Heart left ventricle (tissue), 16 donors: ENCODE results near the gene FADS3. TPM values are rescaled to one million over a fixed set of nuclear protein-coding genes. Genes with fewer than 3 reads are reported as not detected.
A peak's percentile ranks its signal among the peaks of the same experiment; 100 is the strongest.

Source experiments
- ATAC-seq, 4 donors: fragments of 200-7000 bp; cut with Tn5 transposase; one replicate each; pipeline ENCODE4 v1.9.1; 2020 to 2022; ENCODE audit warnings: moderate library complexity in 4 of 4, mild to moderate bottlenecking in 3 of 4, moderate number of reproducible peaks in 1 of 4
- DNase-seq, 5 donors: peaks; one replicate each; pipeline ENCODE4 v3.0.0-alpha.2; 2020
- H3K27ac ChIP-seq, 12 donors: fragments of 200-600 bp; sonication (generic) in 4 of 12; one replicate each; pipeline versions ENCODE4 v1.5.0 to v1.8.0; 2016 to 2022; ENCODE audit warnings: mild to moderate bottlenecking in 2 of 12
- H3K27me3 ChIP-seq, 9 donors: fragments of 200-600 bp; sonication (generic) in 2 of 9; one replicate each; pipeline versions ENCODE4 v1.5.1 to v1.8.0; 2016 to 2022; ENCODE audit warnings: mild to moderate bottlenecking in 3 of 9
- H3K36me3 ChIP-seq, 9 donors: fragments of 200-600 bp; sonication (generic) in 2 of 9; one replicate each; pipeline versions ENCODE4 v1.5.0 to v1.8.0; 2018 to 2022; ENCODE audit warnings: mild to moderate bottlenecking in 2 of 9
- H3K4me1 ChIP-seq, 12 donors: fragments of 200-600 bp; sonication (generic) in 4 of 12; one replicate each; pipeline versions ENCODE4 v1.5.0 to v1.8.0; 2016 to 2022; ENCODE audit warnings: mild to moderate bottlenecking in 3 of 12
- H3K4me3 ChIP-seq, 12 donors: fragments of 200-600 bp; sonication (generic) in 4 of 12; one replicate each; pipeline versions ENCODE4 v1.5.0 to v1.8.0; 2017 to 2022; ENCODE audit warnings: mild to moderate bottlenecking in 9 of 12, moderate library complexity in 4 of 12
- H3K9me3 ChIP-seq, 12 donors: fragments of 200-600 bp; sonication (generic) in 4 of 12; one replicate each; pipeline versions ENCODE4 v1.5.0 to v1.8.0; 2016 to 2022; ENCODE audit warnings: mild to moderate bottlenecking in 1 of 12
- CTCF ChIP-seq, 12 donors: fragments of 200-600 bp; sonication (generic) in 4 of 12; IDR thresholded peaks; one replicate each; pipeline versions ENCODE4 v1.5.0 to v1.8.0; 2018 to 2022; ENCODE audit warnings: antibody characterized with exemption in 12 of 12, mild to moderate bottlenecking in 5 of 12
- POLR2A ChIP-seq, 2 donors: fragments of 450-650 bp; IDR thresholded peaks; one replicate each; pipeline ENCODE4 v1.6.1; 2017; ENCODE audit warnings: antibody characterized with exemption in 2 of 2, mild to moderate bottlenecking in 2 of 2, moderate library complexity in 2 of 2
- WGBS, 4 donors: extraction: QIAGEN DNeasy Blood & Tissue Kit in 2 of 4; methylation state at CpG; one replicate each; pipeline versions ENCODE4 v1.1.5 to v1.1.7; 2013 to 2018; 5-methylcytosine and 5-hydroxymethylcytosine counted together
- intact Hi-C, 10 donors: fragments of 100-400 bp; cut with DNase I; formaldehyde crosslinking; loops; one replicate each; pipeline versions ENCODE4 v1.11.1 to v1.14.2; 2022
- polyA plus RNA-seq, 2 donors: library from polyadenylated mRNA; stranded (reverse); fragments of 200-250 nt; gene quantifications; one replicate each; pipeline ENCODE4 v1.2.3, GENCODE V29; 2013
- total RNA-seq, 9 donors: library from RNA; depleted of rRNA in 2 of 9; stranded (reverse); fragments of >200 nt in 2 of 9; fragmentation: NEBNext Ultra II Directional in 3 of 9; extraction: Animal tissue kit (Norgen Biotek cat#: 25700) in 3 of 9; gene quantifications; one replicate each; pipeline versions ENCODE4 v1.1.0 to v1.2.4, GENCODE V29; 2016 to 2023
- donor health status: ischemic (EF 13 %, LVEDD 7.1; RV severe dilation, severe dysfunction).
- donor health status: healthy with polysubstance abuse.
- donor health status: DM: no; HTN: yes; CAD: no.
- donor health status: DM: no; HTN: no; CAD: no.
- donor health status: ischemic (EF 25% LVEDD 6.9; RV normal size, moderate dysfunction).
- donor health status: ischemic (EF 25% LVEDD 5.7; RV mildly dilated, moderate dysfunction).
- donor health status: healthy.
- donor health status: DM: yes; HTN: yes; CAD: no.
- donor health status: ischemic (EF 35%, LVEDD 5.7; RV mildly dilated, moderate dysfunction).
- donor health status: nonischemic (EF 11% LVEDD 7.7; RV severe dilation, severe dysfunction).
- donor health status: DM: yes; HTN: yes; CAD: no.
- donor health status: PGD.
- donor health status: ischemic (EF 29% LVEDD 5.4; RV normal size, mild dysfunction).
- donor health status: nonischemic (EF 23%, LVEDD 6.1; RV moderate dilation, normal function).

The FADS3 gene
- total and polyA plus RNA-seq, 11 donors: 53.2 to 237 (median 79.6) TPM

- Histone ChIP-seq H3K9me3 (no peaks in the 10 kb centered on the region), H3K27me3 (no peaks in the 10 kb centered on the region), H3K4me3 (no peak overlapping the region), H3K4me1 (peaks cover 0 to 54% (median 25%) of the 10 kb centered on the region in 12 donors), H3K36me3 (peaks cover 0 to 46% (median 25%) of the 10 kb centered on the region in 9 donors), H3K27ac (peak overlapping the region in 3 of 12 donors; percentile 51 to 69 (median 55))
- DNase-seq: no peak
- ATAC-seq: no peak
- WGBS, 4 donors: 87 to 90% (median 89%) methylated on average over 11 of the region's 11 CpGs
- intact Hi-C loops: no loop called here
- TF ChIP-seq POLR2A (IDR thresholded peaks at IDR 0.05) (no peak), CTCF (IDR thresholded peaks at IDR 0.05) (no peak)
Observed at GRCh38 chr11:61880031-61880430, 11.3 kb downstream of the FADS3 start.

- Histone ChIP-seq H3K9me3 (no peaks in the 10 kb centered on the region), H3K36me3 (peaks cover 0 to 46% (median 25%) of the 10 kb centered on the region in 9 donors), H3K27ac (no peak overlapping the region), H3K4me3 (no peak overlapping the region), H3K27me3 (no peaks in the 10 kb centered on the region), H3K4me1 (peaks cover 0 to 54% (median 25%) of the 10 kb centered on the region in 12 donors)
- TF ChIP-seq CTCF (IDR thresholded peaks at IDR 0.05): no peak
- no peak for TF ChIP-seq POLR2A (IDR thresholded peaks at IDR 0.05)
- DNase-seq (no peak), ATAC-seq (no peak)
- 89 to 95% (median 90%) methylated on average over 7 of the region's 7 CpGs for WGBS, 4 donors
- intact Hi-C loops: loop anchor here in 1 of 10 donors (10.0 kb wide), 1 partner anchor 64 kb away; the partner anchor contains the start of gene FADS1
Observed at GRCh38 chr11:61879152-61879551, 12.2 kb downstream of the FADS3 start.

- 93 to 98% (median 96%) methylated on average over 4 to 14 of the region's 14 CpGs for WGBS, 4 donors
Observed at GRCh38 chr11:61875698-61876097, 15.6 kb downstream of the FADS3 start.

More at GRCh38 chr11:61875698-61876097, 15.6 kb downstream of the FADS3 start:
- intact Hi-C loops: loop anchor here in 3 of 10 donors (2.0 to 10.0 kb wide), 2 partner anchors 15 to 61 kb away; partner anchors contain the start of genes FADS3 (in 2 of the 3) and FADS1 (in 1 of the 3)
- Histone ChIP-seq H3K27ac (peak overlapping the region in 3 of 12 donors; percentile 69 to 87 (median 83)), H3K4me1 (peaks cover 2 to 53% (median 24%) of the 10 kb centered on the region in 12 donors), H3K36me3 (peaks cover 0 to 55% (median 31%) of the 10 kb centered on the region in 9 donors), H3K4me3 (no peak overlapping the region), H3K27me3 (no peaks in the 10 kb centered on the region), H3K9me3 (no peaks in the 10 kb centered on the region)
- TF ChIP-seq POLR2A (IDR thresholded peaks at IDR 0.05) (no peak), CTCF (IDR thresholded peaks at IDR 0.05) (no peak)
- no peak for DNase-seq
- ATAC-seq: no peak
